Uterus (tissue), 4 donors: ENCODE results near the gene NCS1. TPM values are rescaled to one million over a fixed set of nuclear protein-coding genes. Genes with fewer than 3 reads are reported as not detected.
A peak's percentile ranks its signal among the peaks of the same experiment; 100 is the strongest.

ENCODE experiments used
- DNase-seq, 2 donors: peaks; one replicate each; pipeline ENCODE4 v3.0.0-alpha.2; 2019 to 2020
- H3K27ac ChIP-seq, 2 donors: fragments of 200-600 bp; sonication (generic); 1 replicate in 1 of 2; 2 replicates in 1 of 2; pipeline ENCODE4 v1.5.1; 2016 to 2018
- H3K27me3 ChIP-seq, 2 donors: fragments of 200-600 bp; sonication (generic); one replicate each; pipeline ENCODE4 v1.5.1; 2018 to 2019; ENCODE audit warnings: control low read depth in 1 of 2
- H3K36me3 ChIP-seq, 2 donors: fragments of 200-600 bp; sonication (generic); one replicate each; pipeline ENCODE4 v1.5.1; 2019; ENCODE audit warnings: control low read depth in 1 of 2
- H3K4me1 ChIP-seq, 2 donors: fragments of 200-600 bp; sonication (generic); one replicate each; pipeline ENCODE4 v1.5.1; 2018 to 2019; ENCODE audit warnings: control low read depth in 1 of 2
- H3K4me3 ChIP-seq, 2 donors: fragments of 200-600 bp; sonication (generic); 1 replicate in 1 of 2; 2 replicates in 1 of 2; pipeline ENCODE4 v1.5.1; 2018 to 2019; ENCODE audit warnings: mild to moderate bottlenecking in 1 of 2
- H3K9me3 ChIP-seq, 2 donors: fragments of 200-600 bp; sonication (generic); one replicate each; pipeline ENCODE4 v1.5.1; 2019; ENCODE audit warnings: control low read depth in 1 of 2
- POLR2A ChIP-seq, 2 donors: fragments of 450-650 bp; IDR thresholded peaks; one replicate each; pipeline ENCODE4 v1.6.1; 2016; ENCODE audit warnings: antibody characterized with exemption in 2 of 2, mild to moderate bottlenecking in 1 of 2, moderate library complexity in 1 of 2
- intact Hi-C: fragments of 100-400 bp; cut with DNase I; formaldehyde crosslinking; loops from one replicate; pipeline ENCODE4 v1.15.1; 2023; ENCODE audit warnings: low total_unique reads
- total RNA-seq, 4 donors: library from RNA; depleted of rRNA in 3 of 4; stranded (reverse); fragments of >200 nt in 3 of 4; gene quantifications; one replicate each; pipeline versions ENCODE4 v1.1.0 to v1.2.4, GENCODE V29; 2014 to 2023
- TF ChIP-seq, protein P1 (sequence below), 4 experiments: fragments of 200-600 bp in 2 of 4; fragments of 450-650 bp in 2 of 4; sonication (generic) in 2 of 4; IDR thresholded peaks; one replicate each; pipeline ENCODE4 v1.5.1; 2016 to 2019; ENCODE audit warnings: antibody characterized with exemption in 4 of 4, mild to moderate bottlenecking in 2 of 4, moderate library complexity in 1 of 4
- donor health status: DM: yes; HTN: yes; CAD: no.

The NCS1 gene
- total RNA-seq, 4 donors from 2014 or later, result 4.1 to 99.3 (median 39.0) TPM

DNA sequence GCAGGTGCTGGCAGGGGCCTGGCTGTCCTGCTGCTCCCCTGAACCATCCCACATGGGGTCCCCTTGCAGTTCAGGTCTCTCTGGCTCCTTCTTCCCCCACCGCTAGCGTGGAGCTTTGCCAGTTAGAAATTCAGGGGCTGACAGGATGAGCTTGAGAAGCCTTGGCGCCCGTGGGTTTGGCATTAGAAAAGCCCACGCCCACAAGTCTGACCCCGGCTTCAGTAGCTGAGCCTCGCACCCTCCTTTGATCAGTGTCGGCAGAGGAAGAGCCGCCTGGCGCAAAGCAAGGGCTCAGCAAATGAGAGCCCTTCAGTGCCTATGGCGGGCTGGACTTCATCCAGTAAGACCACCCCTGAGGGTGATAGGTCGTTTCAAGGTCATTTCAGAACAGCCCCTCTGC, 30.1 kb upstream of the NCS1 start:
- peaks cover 9 to 13% of the 10 kb centered on the region in 2 donors for H3K4me1 ChIP-seq
- H3K4me3 ChIP-seq, result no peak overlapping the region
- intact Hi-C loops, result no loop called here
- DNase-seq, result no peak
- no peaks in the 10 kb centered on the region for H3K36me3 ChIP-seq
- peak overlapping the region in 1 of 2 donors; percentile 74 for H3K27ac ChIP-seq
- H3K9me3 ChIP-seq, result no peaks in the 10 kb centered on the region
- no peaks in the 10 kb centered on the region for H3K27me3 ChIP-seq
- TF ChIP-seq, protein P1, sequence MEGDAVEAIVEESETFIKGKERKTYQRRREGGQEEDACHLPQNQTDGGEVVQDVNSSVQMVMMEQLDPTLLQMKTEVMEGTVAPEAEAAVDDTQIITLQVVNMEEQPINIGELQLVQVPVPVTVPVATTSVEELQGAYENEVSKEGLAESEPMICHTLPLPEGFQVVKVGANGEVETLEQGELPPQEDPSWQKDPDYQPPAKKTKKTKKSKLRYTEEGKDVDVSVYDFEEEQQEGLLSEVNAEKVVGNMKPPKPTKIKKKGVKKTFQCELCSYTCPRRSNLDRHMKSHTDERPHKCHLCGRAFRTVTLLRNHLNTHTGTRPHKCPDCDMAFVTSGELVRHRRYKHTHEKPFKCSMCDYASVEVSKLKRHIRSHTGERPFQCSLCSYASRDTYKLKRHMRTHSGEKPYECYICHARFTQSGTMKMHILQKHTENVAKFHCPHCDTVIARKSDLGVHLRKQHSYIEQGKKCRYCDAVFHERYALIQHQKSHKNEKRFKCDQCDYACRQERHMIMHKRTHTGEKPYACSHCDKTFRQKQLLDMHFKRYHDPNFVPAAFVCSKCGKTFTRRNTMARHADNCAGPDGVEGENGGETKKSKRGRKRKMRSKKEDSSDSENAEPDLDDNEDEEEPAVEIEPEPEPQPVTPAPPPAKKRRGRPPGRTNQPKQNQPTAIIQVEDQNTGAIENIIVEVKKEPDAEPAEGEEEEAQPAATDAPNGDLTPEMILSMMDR (IDR thresholded peaks at IDR 0.05), result no peak
- TF ChIP-seq POLR2A (IDR thresholded peaks at IDR 0.05), result no peak

DNA sequence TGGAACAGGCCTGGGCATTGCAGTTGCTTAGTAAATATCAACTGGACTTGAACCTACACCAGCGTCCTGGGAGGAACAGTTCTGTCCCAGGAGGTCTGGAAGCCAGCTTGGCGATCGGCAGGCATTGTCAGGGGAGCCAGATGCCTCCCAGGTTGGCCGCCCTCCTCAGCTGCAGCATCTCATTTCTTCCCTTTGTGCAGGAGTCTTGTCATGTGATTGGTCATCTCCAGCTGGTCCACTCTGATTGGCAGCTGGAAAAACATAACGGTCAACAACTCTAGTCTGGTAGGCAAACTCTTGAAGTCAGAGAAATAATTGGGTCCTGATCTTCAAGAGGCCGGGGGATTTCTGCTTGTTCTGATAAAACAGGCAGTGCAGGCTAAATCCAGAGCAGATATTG, 29.6 kb upstream of the NCS1 start:
- intact Hi-C loops, result no loop called here
- H3K27ac ChIP-seq, result no peak overlapping the region

DNA sequence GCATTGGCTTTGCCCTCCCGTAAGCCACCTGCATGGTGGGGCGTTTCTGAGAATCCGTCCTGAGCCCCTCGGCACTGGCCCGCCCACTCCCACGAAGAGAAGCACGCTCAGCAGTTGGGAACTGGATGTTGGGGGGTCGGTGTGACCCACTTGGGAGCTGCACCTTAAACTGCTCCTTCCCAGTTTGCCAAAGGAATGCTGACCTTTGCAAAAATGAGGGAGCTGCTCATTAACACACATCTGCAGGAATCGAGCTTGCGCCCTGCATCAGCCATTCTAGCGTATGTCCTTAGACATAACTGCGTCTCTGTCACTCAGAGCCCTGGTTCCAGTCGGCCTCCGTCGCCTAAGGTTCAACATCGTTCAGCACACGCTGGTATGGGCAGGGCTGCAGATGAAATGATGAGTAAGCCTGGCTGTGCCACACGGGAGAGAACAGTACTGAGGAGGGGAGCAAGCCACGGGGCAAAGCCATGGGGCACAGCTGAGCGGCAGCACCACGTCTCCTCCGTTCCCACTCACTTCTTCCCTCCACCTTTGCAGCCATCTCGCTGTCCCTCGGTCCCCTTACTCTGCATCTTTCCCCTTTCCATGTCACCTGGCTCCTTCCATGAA, 28.8 kb upstream of the NCS1 start:
- H3K27me3 ChIP-seq, result no peaks in the 10 kb centered on the region
- no peak for TF ChIP-seq POLR2A (IDR thresholded peaks at IDR 0.05)
- TF ChIP-seq, protein P1 (IDR thresholded peaks at IDR 0.05), result no peak
- H3K4me3 ChIP-seq, result no peak overlapping the region
- DNase-seq, result no peak
- H3K27ac ChIP-seq, result peak overlapping the region; percentile 2 to 51
- intact Hi-C loops, result no loop called here
- no peaks in the 10 kb centered on the region for H3K36me3 ChIP-seq
- no peaks in the 10 kb centered on the region for H3K9me3 ChIP-seq
- H3K4me1 ChIP-seq, result peaks cover 8 to 13% of the 10 kb centered on the region in 2 donors

More for the DNA sequence above, 29.6 kb upstream of the NCS1 start:
- Histone ChIP-seq H3K27me3 (no peaks in the 10 kb centered on the region), H3K9me3 (no peaks in the 10 kb centered on the region), H3K4me3 (no peak overlapping the region), H3K4me1 (peaks cover 9 to 13% of the 10 kb centered on the region in 2 donors), H3K36me3 (no peaks in the 10 kb centered on the region)
- no peak for DNase-seq
- TF ChIP-seq, protein P1 (IDR thresholded peaks at IDR 0.05), result no peak
- no peak for TF ChIP-seq POLR2A (IDR thresholded peaks at IDR 0.05)

DNA sequence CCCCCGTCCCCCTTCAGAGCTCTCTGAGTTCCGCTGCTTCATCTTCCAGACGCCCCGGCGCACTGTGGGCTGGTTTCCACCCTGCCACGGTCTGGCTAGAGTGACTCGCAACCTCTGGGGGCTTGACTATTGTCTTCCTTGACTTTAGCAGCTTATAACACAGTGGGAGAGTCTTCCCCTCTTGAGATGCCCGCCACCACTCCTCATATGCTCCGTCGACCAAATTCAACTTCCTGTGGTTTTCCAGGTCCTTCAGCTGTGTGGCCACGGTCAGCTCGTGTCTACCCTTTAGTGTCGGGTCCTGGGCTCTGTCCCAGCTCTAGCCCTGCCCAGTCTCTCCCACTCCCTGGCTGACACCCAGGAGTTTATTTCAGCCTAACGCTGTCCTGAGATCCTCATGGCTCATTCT, 28.2 kb upstream of the NCS1 start:
- no peaks in the 10 kb centered on the region for H3K36me3 ChIP-seq
- DNase-seq, result peak; percentile 63 to 68
- H3K27me3 ChIP-seq, result no peaks in the 10 kb centered on the region
- intact Hi-C loops, result no loop called here
- H3K4me3 ChIP-seq, result no peak overlapping the region
- TF ChIP-seq, protein P1 (IDR thresholded peaks at IDR 0.05), result no peak
- no peak for TF ChIP-seq POLR2A (IDR thresholded peaks at IDR 0.05)
- H3K4me1 ChIP-seq, result peaks cover 5 to 13% of the 10 kb centered on the region in 2 donors
- H3K27ac ChIP-seq, result peak overlapping the region; percentile 2 to 51
- no peaks in the 10 kb centered on the region for H3K9me3 ChIP-seq

DNA sequence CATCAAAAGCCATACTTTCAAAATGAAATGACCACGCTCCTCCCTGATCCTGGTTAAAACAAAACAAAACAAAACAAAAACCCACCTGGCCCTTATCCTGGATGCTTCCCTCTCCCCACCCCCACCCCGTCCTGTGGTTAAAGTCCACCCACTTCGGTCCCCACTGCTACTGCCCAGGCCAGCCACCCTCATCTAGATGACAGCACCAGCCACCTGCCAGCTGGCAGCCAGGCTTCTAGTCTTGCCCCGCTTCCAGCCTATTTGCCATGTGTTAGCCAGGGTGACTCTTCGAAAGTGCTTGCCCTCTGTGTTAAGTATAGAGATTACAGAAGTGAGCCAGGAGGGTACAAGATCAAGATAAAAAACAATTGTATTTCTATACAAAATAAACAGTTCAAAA, 27.5 kb upstream of the NCS1 start:
- Histone ChIP-seq H3K36me3 (no peaks in the 10 kb centered on the region), H3K4me3 (no peak overlapping the region), H3K27me3 (no peaks in the 10 kb centered on the region), H3K4me1 (peaks cover 5 to 8% of the 10 kb centered on the region in 2 donors), H3K27ac (peak overlapping the region in 1 of 2 donors; percentile 2), H3K9me3 (no peaks in the 10 kb centered on the region)
- intact Hi-C loops, result no loop called here
- no peak for TF ChIP-seq POLR2A (IDR thresholded peaks at IDR 0.05)
- TF ChIP-seq, protein P1 (IDR thresholded peaks at IDR 0.05), result no peak
- DNase-seq, result no peak
